Tibial nerve (tissue), 4 donors: ENCODE measurements around the gene MCF2L.

Experiments used
- CTCF ChIP-seq, 5 experiments: fragments of 200-600 bp in 3 of 5; fragments of 450-650 bp in 2 of 5; sonication (generic) in 3 of 5; IDR thresholded peaks; one replicate each; pipeline ENCODE4 v1.5.1; 2016 to 2019; ENCODE audit warnings: antibody characterized with exemption in 5 of 5, mild to moderate bottlenecking in 3 of 5, moderate library complexity in 2 of 5
- EP300 ChIP-seq, 2 donors: sonication (generic); formaldehyde crosslinking; IDR thresholded peaks; one replicate each; pipeline ENCODE4 v1.6.1; 2017; ENCODE audit warnings: antibody characterized with exemption in 2 of 2, mild to moderate bottlenecking in 1 of 2
- POLR2A ChIP-seq, 2 donors: fragments of 450-650 bp; IDR thresholded peaks; one replicate each; pipeline ENCODE4 v1.6.1; 2017; ENCODE audit warnings: antibody characterized with exemption in 2 of 2, mild to moderate bottlenecking in 2 of 2, moderate library complexity in 2 of 2

- no peak for TF ChIP-seq CTCF (IDR thresholded peaks at IDR 0.05)
- no peak for TF ChIP-seq POLR2A (IDR thresholded peaks at IDR 0.05)
- TF ChIP-seq EP300 (IDR thresholded peaks at IDR 0.05), result no peak
Measured at GRCh38 chr13:112947796-112948195, 21.2 kb upstream of the MCF2L start.
